HCT116 (cell line): ENCODE measurements around the gene WDR17. TPM values are rescaled to one million over a fixed set of nuclear protein-coding genes. Genes with fewer than 3 reads are reported as not detected.

ENCODE experiments used
- ATAC-seq: fragments of 200-7000 bp; cut with Tn5 transposase; 2 replicates; pipeline ENCODE4 v1.9.1; 2020; ENCODE audit warnings: mild to moderate bottlenecking, moderate library complexity
- BruUV-seq: library from RNA; stranded (reverse); fragments of 400-500 nt; replicated peaks from 2 replicates; lab custom pipeline; 2021; lab: Mats Ljungman, UMichigan
- CTCF ChIA-PET: fragments of 300-600 bp; sonication (Branson Sonifier 250); formaldehyde crosslinking; loops from one replicate; lab custom pipeline; 2021; ENCODE audit warnings: antibody characterized with exemption; lab: Charles Lee
- POLR2A ChIA-PET: fragments of 300-600, 350-600 bp; sonication (Branson Sonifier 250); formaldehyde crosslinking; loops from one replicate; lab custom pipeline; 2021; ENCODE audit warnings: antibody characterized with exemption; lab: Charles Lee
- RAD21 ChIA-PET, 2 experiments: fragments of 300-600 bp; sonication (Branson Sonifier 250); formaldehyde crosslinking; loops; one replicate each; lab custom pipeline; 2023; ENCODE audit warnings: low total read pairs in 2 of 2; ENCODE audit not compliant: uncharacterized antibody in 2 of 2, unreplicated experiment in 2 of 2, low non-redundant PET in 1 of 2; lab: Charles Lee
- DNase-seq: peaks from one replicate; pipeline ENCODE4 v3.0.0-alpha.2; 2010; ENCODE audit warnings: low read depth, low spot score
- H2AFZ ChIP-seq: fragments of 200-600 bp; shearing (Covaris generic), sonication (generic); 2 replicates; pipeline ENCODE4 v1.6.1; 2017; ENCODE audit warnings: low read depth, mixed run types, mixed read lengths, antibody characterized with exemption, low read length; ENCODE audit not compliant: poor library complexity, severe bottlenecking
- H3K27ac ChIP-seq: 2 replicates; pipeline ENCODE4 v1.5.1; 2012; ENCODE audit warnings: low read depth, low read length
- H3K27me3 ChIP-seq: fragments of 200-600 bp; sonication (generic); 2 replicates; pipeline ENCODE4 v1.6.1; 2016; ENCODE audit warnings: mixed run types, low read length, mixed read lengths; ENCODE audit not compliant: insufficient read depth
- H3K36me3 ChIP-seq, 2 experiments: fragments of 200-500 bp in 1 of 2; fragments of 200-600 bp in 1 of 2; sonication (Bioruptor generic) in 1 of 2; sonication (generic) in 1 of 2; 2 replicates each; pipeline versions ENCODE4 v1.5.1 to v1.6.1; 2014 to 2016; ENCODE audit warnings: low read length in 2 of 2, inconsistent platforms in 1 of 2, mixed read lengths in 1 of 2, mixed run types in 1 of 2; ENCODE audit not compliant: insufficient read depth in 2 of 2, control insufficient read depth in 1 of 2
- H3K4me1 ChIP-seq, 2 experiments: fragments of 200-600 bp in 1 of 2; sonication (generic) in 1 of 2; 2 replicates each; pipeline versions ENCODE4 v1.5.1 to v1.6.1; 2012 to 2017; ENCODE audit warnings: low read length in 2 of 2, inconsistent platforms in 1 of 2, mild to moderate bottlenecking in 1 of 2, mixed read lengths in 1 of 2, mixed run types in 1 of 2, moderate library complexity in 1 of 2; ENCODE audit not compliant: insufficient read depth in 2 of 2, control insufficient read depth in 1 of 2
- H3K4me2 ChIP-seq: fragments of 200-600 bp; sonication (generic); 2 replicates; pipeline ENCODE4 v1.6.1; 2017; ENCODE audit warnings: mixed run types, low read length, mixed read lengths
- H3K4me3 ChIP-seq, 2 experiments: fragments of 200-600 bp in 1 of 2; sonication (generic) in 1 of 2; replicated peaks in 1 of 2; 2 replicates each; pipeline ENCODE4 v1.5.1; 2011 to 2016; ENCODE audit warnings: low read length in 2 of 2, control low read depth in 1 of 2, low read depth in 1 of 2, mild to moderate bottlenecking in 1 of 2, mixed read lengths in 1 of 2, mixed run types in 1 of 2
- H3K79me2 ChIP-seq: fragments of 200-600 bp; sonication (generic); 2 replicates; pipeline ENCODE4 v1.6.1; 2017; ENCODE audit warnings: mild to moderate bottlenecking, mixed run types, low read length, moderate library complexity, mixed read lengths; ENCODE audit not compliant: insufficient read depth
- H3K9ac ChIP-seq: fragments of 200-600 bp; sonication (generic); 2 replicates; pipeline ENCODE4 v1.6.1; 2016; ENCODE audit warnings: low read length, mixed read lengths
- H3K9me2 ChIP-seq: fragments of 200-600 bp; sonication (generic), shearing (Covaris generic); 2 replicates; pipeline ENCODE4 v1.6.1; 2017; ENCODE audit warnings: mixed run types, mild to moderate bottlenecking, moderate library complexity; ENCODE audit not compliant: insufficient read depth
- H3K9me3 ChIP-seq, 2 experiments: fragments of 200-500 bp in 1 of 2; fragments of 200-600 bp in 1 of 2; sonication (Bioruptor generic) in 1 of 2; sonication (generic) in 1 of 2; 2 replicates each; pipeline ENCODE4 v1.6.1; 2014 to 2017; ENCODE audit warnings: low read length in 2 of 2, mixed read lengths in 2 of 2, inconsistent platforms in 1 of 2, low read depth in 1 of 2, mild to moderate bottlenecking in 1 of 2, mixed run types in 1 of 2, moderate library complexity in 1 of 2; ENCODE audit not compliant: control insufficient read depth in 1 of 2, insufficient read depth in 1 of 2
- H4K20me1 ChIP-seq: fragments of 200-600 bp; sonication (generic), shearing (Covaris generic); 2 replicates; pipeline ENCODE4 v1.6.1; 2017; ENCODE audit warnings: mixed run types, mild to moderate bottlenecking, moderate library complexity; ENCODE audit not compliant: insufficient read depth
- POLR2A ChIP-seq: IDR thresholded peaks from 2 replicates; pipeline ENCODE4 v1.7.0; 2011; ENCODE audit warnings: borderline replicate concordance; ENCODE audit not compliant: insufficient read depth, insufficient read length; ENCODE audit errors: extremely low read depth
- SP1 ChIP-seq: IDR thresholded peaks from 2 replicates; pipeline ENCODE4 v1.6.1; 2012; ENCODE audit warnings: low read depth
- YY1 ChIP-seq: IDR thresholded peaks from 2 replicates; pipeline ENCODE4 v1.6.1; 2011; ENCODE audit warnings: low read length, low read depth, moderate library complexity, mild to moderate bottlenecking; ENCODE audit not compliant: insufficient replicate concordance; ENCODE audit errors: extremely low read depth
- ZFX ChIP-seq: fragments of 450-650 bp; IDR thresholded peaks from 2 replicates; pipeline ENCODE4 v1.6.1; 2017
- intact Hi-C: fragments of 100-400 bp; cut with micrococcal nuclease; formaldehyde crosslinking; loops from 2 replicates; pipeline ENCODE4 v1.10.0; 2022
- total RNA-seq: library from RNA; stranded (reverse); gene quantifications from one replicate; pipeline ENCODE4 v1.2.1, GENCODE V29; 2021; ENCODE audit not compliant: unreplicated experiment
- TF ChIP-seq, protein P1 (sequence below): IDR thresholded peaks from 2 replicates; pipeline ENCODE4 v1.6.1; 2012; ENCODE audit warnings: low read depth
- TF ChIP-seq, protein P2 (sequence below): IDR thresholded peaks from 2 replicates; pipeline ENCODE4 v1.6.1; 2012

WDR17 gene
- total RNA-seq, 1 experiment from 2014 or later = 0.20 TPM

DNA sequence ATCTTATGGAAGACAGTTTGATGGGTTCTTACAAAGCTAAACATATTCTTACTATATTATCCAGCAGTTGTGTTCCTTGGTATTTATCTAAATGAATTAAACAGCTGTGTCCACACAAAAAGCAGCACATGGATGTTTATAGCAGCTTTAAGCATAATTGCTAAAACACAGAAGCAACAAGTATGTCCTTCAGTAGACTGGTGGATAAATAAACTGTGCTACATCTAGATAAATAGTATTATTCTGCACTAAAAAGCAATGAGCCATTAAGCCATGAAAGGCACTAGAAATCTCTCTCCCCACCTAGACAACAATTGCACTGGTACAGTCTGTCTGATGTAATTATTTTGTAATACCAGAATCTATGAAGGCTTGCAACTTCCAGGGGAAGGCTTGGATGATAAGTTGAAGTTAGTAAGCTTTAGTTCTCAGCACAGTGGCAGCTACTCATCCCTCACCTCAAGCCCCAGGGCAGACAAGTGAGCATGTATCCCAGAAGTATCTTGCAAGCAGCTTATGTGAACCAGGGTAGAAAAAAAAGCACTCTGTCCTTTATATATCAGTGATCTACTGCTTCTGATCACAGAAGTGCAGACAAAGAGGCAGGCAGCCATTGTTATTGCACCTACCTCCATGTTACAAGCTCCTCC lies 36.9 kb downstream of the WDR17 start:
- POLR2A ChIA-PET = no interaction called here

More for the DNA sequence above, 36.9 kb downstream of the WDR17 start:
- Histone ChIP-seq H3K4me3 (no peak overlapping the region), H4K20me1 (no peaks in the 10 kb centered on the region), H3K36me3 (no peaks in the 10 kb centered on the region), H3K9me2 (no peaks in the 10 kb centered on the region; the same call in 1 of the 2 replicates), H3K79me2 (no peaks in the 10 kb centered on the region), H3K9ac (no peak overlapping the region), H3K4me1 (no peaks in the 10 kb centered on the region), H3K4me2 (no peak overlapping the region), H3K27ac (no peak overlapping the region), H3K27me3 (no peaks in the 10 kb centered on the region), H2AFZ (no peak overlapping the region), H3K9me3 (no peaks in the 10 kb centered on the region)
- DNase-seq (no peak), ATAC-seq (no peak)
- ChIA-PET CTCF (interaction anchor here (1.3 kb wide), 1 partner anchor 21 kb away, joined by 5 read pairs; no protein-coding TSS in a partner anchor), RAD21 (no interaction called here)
- intact Hi-C loops = no loop called here
- no peak for TF ChIP-seq ZFX
- no peak for TF ChIP-seq SP1
- peak; percentile 4 for TF ChIP-seq YY1
- TF ChIP-seq, protein P1, sequence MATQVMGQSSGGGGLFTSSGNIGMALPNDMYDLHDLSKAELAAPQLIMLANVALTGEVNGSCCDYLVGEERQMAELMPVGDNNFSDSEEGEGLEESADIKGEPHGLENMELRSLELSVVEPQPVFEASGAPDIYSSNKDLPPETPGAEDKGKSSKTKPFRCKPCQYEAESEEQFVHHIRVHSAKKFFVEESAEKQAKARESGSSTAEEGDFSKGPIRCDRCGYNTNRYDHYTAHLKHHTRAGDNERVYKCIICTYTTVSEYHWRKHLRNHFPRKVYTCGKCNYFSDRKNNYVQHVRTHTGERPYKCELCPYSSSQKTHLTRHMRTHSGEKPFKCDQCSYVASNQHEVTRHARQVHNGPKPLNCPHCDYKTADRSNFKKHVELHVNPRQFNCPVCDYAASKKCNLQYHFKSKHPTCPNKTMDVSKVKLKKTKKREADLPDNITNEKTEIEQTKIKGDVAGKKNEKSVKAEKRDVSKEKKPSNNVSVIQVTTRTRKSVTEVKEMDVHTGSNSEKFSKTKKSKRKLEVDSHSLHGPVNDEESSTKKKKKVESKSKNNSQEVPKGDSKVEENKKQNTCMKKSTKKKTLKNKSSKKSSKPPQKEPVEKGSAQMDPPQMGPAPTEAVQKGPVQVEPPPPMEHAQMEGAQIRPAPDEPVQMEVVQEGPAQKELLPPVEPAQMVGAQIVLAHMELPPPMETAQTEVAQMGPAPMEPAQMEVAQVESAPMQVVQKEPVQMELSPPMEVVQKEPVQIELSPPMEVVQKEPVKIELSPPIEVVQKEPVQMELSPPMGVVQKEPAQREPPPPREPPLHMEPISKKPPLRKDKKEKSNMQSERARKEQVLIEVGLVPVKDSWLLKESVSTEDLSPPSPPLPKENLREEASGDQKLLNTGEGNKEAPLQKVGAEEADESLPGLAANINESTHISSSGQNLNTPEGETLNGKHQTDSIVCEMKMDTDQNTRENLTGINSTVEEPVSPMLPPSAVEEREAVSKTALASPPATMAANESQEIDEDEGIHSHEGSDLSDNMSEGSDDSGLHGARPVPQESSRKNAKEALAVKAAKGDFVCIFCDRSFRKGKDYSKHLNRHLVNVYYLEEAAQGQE = no peak
- no peak for TF ChIP-seq POLR2A
- TF ChIP-seq, protein P2, sequence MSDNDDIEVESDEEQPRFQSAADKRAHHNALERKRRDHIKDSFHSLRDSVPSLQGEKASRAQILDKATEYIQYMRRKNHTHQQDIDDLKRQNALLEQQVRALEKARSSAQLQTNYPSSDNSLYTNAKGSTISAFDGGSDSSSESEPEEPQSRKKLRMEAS = no peak
- BruUV-seq = no TSS peak
